Measurements from ENCODE around the gene UCN3. TPM values are rescaled to one million over a fixed set of nuclear protein-coding genes. Genes with fewer than 3 reads are reported as not detected.

UCN3 gene
- total RNA-seq, 6 donors from 2014 or later, result 1.3 to 1.6 TPM; not detected in 4

DNA sequence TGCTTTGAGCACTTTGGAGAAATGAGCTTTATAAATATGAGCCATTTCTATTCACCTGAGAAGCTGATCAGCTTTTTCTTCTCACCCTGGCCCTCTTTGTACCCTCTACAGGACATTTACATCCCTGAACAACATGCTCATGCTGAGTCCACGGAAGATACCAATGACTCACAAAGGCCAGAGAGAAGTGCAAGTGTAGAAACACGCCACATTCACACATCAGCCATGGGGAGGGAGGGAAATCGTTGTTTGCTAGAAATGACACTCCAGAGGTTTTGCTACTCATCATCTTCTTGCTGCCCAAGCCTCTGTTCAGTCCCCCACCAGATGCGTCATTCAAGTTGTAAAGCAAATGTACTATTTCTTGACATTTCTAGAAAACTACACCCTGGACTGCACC is 2.8 kb upstream of the UCN3 start:
- 84 to 91% methylated on average over 4 of the region's 4 CpGs for WGBS, 2 donors
- H3K27ac ChIP-seq, result no peak overlapping the region
- TF ChIP-seq POLR2AphosphoS5 (IDR thresholded peaks at IDR 0.05) (no peak), CTCF (IDR thresholded peaks at IDR 0.05) (no peak), EP300 (IDR thresholded peaks at IDR 0.05) (no peak), POLR2A (IDR thresholded peaks at IDR 0.05) (no peak)
- no peaks in the 10 kb centered on the region for H3K36me3 ChIP-seq
- no peak for ATAC-seq (ENCODE audit: low FRiP score in 2 of 2)
- H3K4me3 ChIP-seq, result no peak overlapping the region
- no peaks in the 10 kb centered on the region for H3K4me1 ChIP-seq
- DNase-seq, result no peak
- no peaks in the 10 kb centered on the region for H3K9me3 ChIP-seq
- no peaks in the 10 kb centered on the region for H3K27me3 ChIP-seq

DNA sequence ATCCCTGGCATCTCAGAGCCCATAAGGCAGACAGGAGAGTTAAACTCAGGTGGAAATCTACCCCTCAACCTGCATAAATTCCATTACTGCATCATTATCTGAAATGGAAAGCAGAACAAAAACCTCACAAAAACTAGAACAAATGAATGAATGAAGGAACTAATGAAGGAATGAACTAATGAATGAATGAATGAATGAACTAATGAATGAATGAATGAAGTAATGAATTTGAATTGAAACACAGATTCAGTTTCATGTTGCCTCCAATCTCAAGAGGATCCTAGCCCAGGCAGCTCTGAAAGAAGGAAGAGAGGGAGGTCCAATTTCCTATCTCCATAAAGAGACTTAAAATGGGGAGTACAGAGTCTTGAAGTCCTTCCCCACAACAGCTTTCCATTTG is 1.9 kb upstream of the UCN3 start:
- Histone ChIP-seq H3K4me1 (no peaks in the 10 kb centered on the region), H3K27me3 (no peaks in the 10 kb centered on the region), H3K9me3 (no peaks in the 10 kb centered on the region), H3K36me3 (no peaks in the 10 kb centered on the region), H3K27ac (no peak overlapping the region), H3K4me3 (no peak overlapping the region)
- ATAC-seq (ENCODE audit: low FRiP score in 2 of 2) (no peak), DNase-seq (no peak)
- TF ChIP-seq EP300 (IDR thresholded peaks at IDR 0.05) (no peak), CTCF (IDR thresholded peaks at IDR 0.05) (no peak), POLR2AphosphoS5 (IDR thresholded peaks at IDR 0.05) (no peak), POLR2A (IDR thresholded peaks at IDR 0.05) (no peak)

DNA sequence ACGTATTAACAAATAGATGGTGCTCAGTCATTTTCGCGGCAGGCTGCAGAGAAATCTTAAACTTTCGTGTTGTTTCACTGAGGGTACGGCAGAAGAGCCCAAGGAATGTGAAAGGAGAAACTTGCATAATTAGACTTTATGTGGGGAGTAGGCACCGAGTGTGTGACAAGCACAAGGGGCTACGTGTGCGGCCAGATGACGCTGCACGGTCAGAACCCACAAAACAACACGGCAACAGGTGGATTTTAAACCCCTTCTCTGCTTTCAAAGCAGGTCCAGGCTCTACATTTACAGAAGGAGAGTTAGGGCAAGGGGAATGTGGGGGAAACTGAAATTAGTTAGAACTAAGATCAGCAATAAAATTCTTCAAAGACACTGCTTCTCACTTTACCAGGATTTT is 392 bp upstream of the UCN3 start:
- peak overlapping the region in 1 of 4 donors; percentile 23 for H3K4me3 ChIP-seq
- no peaks in the 10 kb centered on the region for H3K36me3 ChIP-seq
- H3K4me1 ChIP-seq, result no peaks in the 10 kb centered on the region
- no peak for ATAC-seq (ENCODE audit: low FRiP score in 2 of 2)
- no peak for DNase-seq
- 72 to 79% methylated on average over 11 of the region's 11 CpGs for WGBS, 2 donors
- no peak overlapping the region for H3K27ac ChIP-seq
- H3K9me3 ChIP-seq, result no peaks in the 10 kb centered on the region
- H3K27me3 ChIP-seq, result no peaks in the 10 kb centered on the region
- TF ChIP-seq EP300 (IDR thresholded peaks at IDR 0.05) (no peak), POLR2A (IDR thresholded peaks at IDR 0.05) (no peak), POLR2AphosphoS5 (IDR thresholded peaks at IDR 0.05) (no peak), CTCF (IDR thresholded peaks at IDR 0.05) (no peak)

DNA sequence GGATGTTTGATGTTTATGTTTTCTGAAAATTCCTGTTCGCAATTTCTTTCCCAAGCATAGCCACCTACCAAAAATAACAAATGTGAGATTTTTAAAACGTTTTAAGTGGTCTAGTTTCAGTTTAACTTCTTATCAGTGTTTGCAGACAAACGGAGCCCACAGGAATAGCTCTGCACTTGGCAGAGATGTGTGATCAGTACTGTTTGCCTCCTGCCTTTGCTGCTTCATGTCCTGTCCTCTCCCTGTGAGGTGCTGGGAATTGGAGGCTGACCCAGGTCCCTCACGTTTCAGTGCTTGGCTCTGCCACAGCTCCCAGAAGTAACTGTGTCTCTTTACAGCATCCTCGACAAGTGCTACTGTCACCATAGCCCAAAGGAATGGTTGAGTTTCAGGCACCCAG is 1.2 kb downstream of the UCN3 start:
- no peaks in the 10 kb centered on the region for H3K9me3 ChIP-seq
- 27 to 34% methylated on average over 4 to 5 of the region's 5 CpGs for WGBS, 2 donors
- no peak overlapping the region for H3K27ac ChIP-seq
- H3K4me1 ChIP-seq, result no peaks in the 10 kb centered on the region
- no peaks in the 10 kb centered on the region for H3K36me3 ChIP-seq
- no peak for DNase-seq
- no peak for TF ChIP-seq POLR2A (IDR thresholded peaks at IDR 0.05)
- no peak for TF ChIP-seq CTCF (IDR thresholded peaks at IDR 0.05)
- TF ChIP-seq EP300 (IDR thresholded peaks at IDR 0.05), result no peak
- TF ChIP-seq POLR2AphosphoS5 (IDR thresholded peaks at IDR 0.05), result no peak
- ATAC-seq (ENCODE audit: low FRiP score in 2 of 2), result no peak
- H3K27me3 ChIP-seq, result no peaks in the 10 kb centered on the region
- H3K4me3 ChIP-seq, result no peak overlapping the region

GRCh38 chr10:5369362-5370158 is 4.8 kb downstream of the UCN3 start:
- ATAC-seq (ENCODE audit: low FRiP score in 2 of 2) (no peak), DNase-seq (no peak)
- 69 to 71% methylated on average over 10 to 16 of the region's 16 CpGs for WGBS, 2 donors
- Histone ChIP-seq H3K9me3 (no peaks in the 10 kb centered on the region), H3K4me3 (no peak overlapping the region), H3K27me3 (no peaks in the 10 kb centered on the region), H3K36me3 (no peaks in the 10 kb centered on the region), H3K27ac (no peak overlapping the region), H3K4me1 (no peaks in the 10 kb centered on the region)
- TF ChIP-seq CTCF (IDR thresholded peaks at IDR 0.05) (no peak), EP300 (IDR thresholded peaks at IDR 0.05) (no peak), POLR2AphosphoS5 (IDR thresholded peaks at IDR 0.05) (no peak), POLR2A (IDR thresholded peaks at IDR 0.05) (no peak)
